Measurements from ENCODE around the gene EBF3. TPM values are rescaled to one million over a fixed set of nuclear protein-coding genes. Genes with fewer than 3 reads are reported as not detected.

EBF3 gene
- total and polyA plus RNA-seq, 9 of the 15 experiments (the other 6 are each of a cell fraction or from before 2014, with no cell fraction given): not detected

GRCh38 chr10:129896860-129897200 is 67.2 kb downstream of the EBF3 start:
- BruUV-seq (replicated peaks): no TSS peak
- CTCF ChIA-PET (ENCODE audit: low intra/inter-chr PET ratio): no interaction called here
- 2% methylated on average over 9 of the region's 11 CpGs for WGBS (ENCODE audit: insufficient coverage, low coverage, missing lambda C conversion rate)

More at GRCh38 chr10:129896860-129897200, 67.2 kb downstream of the EBF3 start:
- H3K27ac ChIP-seq (ENCODE audit: extremely low read depth, low read depth, low read length): no peak overlapping the region
- H3K9ac ChIP-seq (ENCODE audit: insufficient read depth in 1 of 2, low read depth in 2 of 2, low read length in 2 of 2): no peak overlapping the region
- H3K9me3 ChIP-seq (replicated peaks; ENCODE audit: control insufficient read depth, insufficient read depth, low read depth, low read length): no peaks in the 10 kb centered on the region
- DNase-seq (ENCODE audit: extremely low read depth in 1 of 4, low spot score in 3 of 4) (no peak), FAIRE-seq (no peak), ATAC-seq (no peak)
- H3K4me3 ChIP-seq: no peak overlapping the region
- POLR2A ChIA-PET: no interaction called here
- H4K20me1 ChIP-seq (replicated peaks; ENCODE audit: control insufficient read depth, insufficient read depth, low read length): no peaks in the 10 kb centered on the region; the same call in 1 of the 2 replicates
- H3K36me3 ChIP-seq (ENCODE audit: control insufficient read depth, insufficient read depth, low read length): no peaks in the 10 kb centered on the region
- no peaks in the 10 kb centered on the region for H3K4me1 ChIP-seq (replicated peaks in 1 of 2; ENCODE audit: control insufficient read depth in 2 of 2, insufficient read depth in 2 of 2, low read length in 2 of 2)
- intact Hi-C loops (cut with micrococcal nuclease) (no loop called here), in situ Hi-C loops (cut with MboI) (no loop called here)
- no peak overlapping the region for H2AFZ ChIP-seq (ENCODE audit: low read depth, low read length)
- H3K79me2 ChIP-seq (ENCODE audit: control insufficient read depth, insufficient read depth, low read length): no peaks in the 10 kb centered on the region
- H3K27me3 ChIP-seq (ENCODE audit: control insufficient read depth in 2 of 2, insufficient read depth in 2 of 2, low read length in 2 of 2): peaks cover 5 to 70% of the 10 kb centered on the region in 2 experiments; a peak in 4 of 5 replicates
- TF ChIP-seq ZNF507 (tag; conservative IDR thresholded peaks at IDR 0.05) (no peak), THRB (CRISPR knock-in tag; conservative IDR thresholded peaks at IDR 0.05) (no peak), MBD1 (CRISPR knock-in tag; IDR thresholded peaks at IDR 0.05) (no peak), MCM2 (IDR thresholded peaks at IDR 0.05; ENCODE audit: low read depth) (no peak), ZNF282 (CRISPR knock-in tag; IDR thresholded peaks at IDR 0.05) (no peak), ZNF263 (CRISPR knock-in tag; IDR thresholded peaks at IDR 0.05; ENCODE audit: borderline replicate concordance) (no peak), ZNF551 (CRISPR knock-in tag; IDR thresholded peaks at IDR 0.05) (no peak), XRCC5 (IDR thresholded peaks at IDR 0.05; ENCODE audit: low read depth, low read length) (no peak), ZNF277 (CRISPR knock-in tag; IDR thresholded peaks at IDR 0.05; ENCODE audit: borderline replicate concordance) (no peak)
- H3K9me1 ChIP-seq (ENCODE audit: control insufficient read depth, insufficient read depth, low read length): no peaks in the 10 kb centered on the region
- no peak overlapping the region for H3K4me2 ChIP-seq (ENCODE audit: insufficient read depth, low read length)
